DND-41 (cell line): ENCODE measurements around the gene CCDC116.

ENCODE experiments used
- EZH2 ChIP-seq: IDR thresholded peaks from 3 replicates; pipeline ENCODE4 v1.6.1; 2012; ENCODE audit warnings: borderline replicate concordance, low read depth, mild to moderate bottlenecking, moderate library complexity, low read length, inconsistent platforms; ENCODE audit not compliant: severe bottlenecking
- TF ChIP-seq, protein P1 (sequence below): IDR thresholded peaks from 2 replicates; pipeline ENCODE4 v1.5.1; 2012; ENCODE audit warnings: borderline replicate concordance, low read length, moderate library complexity, mild to moderate bottlenecking; ENCODE audit not compliant: poor library complexity, severe bottlenecking; ENCODE audit errors: extremely low read depth

DNA sequence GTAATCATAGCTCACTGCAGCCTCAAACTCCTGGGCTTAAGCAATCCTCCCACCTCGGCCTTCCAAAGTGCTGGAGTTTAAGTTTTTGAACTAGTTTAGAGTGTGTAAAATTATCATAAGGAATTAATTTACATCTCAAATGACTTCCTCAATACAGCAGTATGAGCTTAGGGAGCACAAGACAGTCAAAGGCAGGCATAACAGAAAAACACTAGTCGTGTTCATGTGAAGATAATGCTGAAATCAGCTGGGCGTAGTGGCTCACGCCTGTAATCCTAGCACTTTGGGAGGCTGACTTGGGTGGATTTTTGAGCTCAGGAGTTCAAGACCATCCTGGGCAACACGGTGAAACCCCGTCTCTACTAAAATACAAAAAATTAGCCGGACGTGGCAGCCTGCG lies 28.6 kb upstream of the CCDC116 start:
- TF ChIP-seq, protein P1, sequence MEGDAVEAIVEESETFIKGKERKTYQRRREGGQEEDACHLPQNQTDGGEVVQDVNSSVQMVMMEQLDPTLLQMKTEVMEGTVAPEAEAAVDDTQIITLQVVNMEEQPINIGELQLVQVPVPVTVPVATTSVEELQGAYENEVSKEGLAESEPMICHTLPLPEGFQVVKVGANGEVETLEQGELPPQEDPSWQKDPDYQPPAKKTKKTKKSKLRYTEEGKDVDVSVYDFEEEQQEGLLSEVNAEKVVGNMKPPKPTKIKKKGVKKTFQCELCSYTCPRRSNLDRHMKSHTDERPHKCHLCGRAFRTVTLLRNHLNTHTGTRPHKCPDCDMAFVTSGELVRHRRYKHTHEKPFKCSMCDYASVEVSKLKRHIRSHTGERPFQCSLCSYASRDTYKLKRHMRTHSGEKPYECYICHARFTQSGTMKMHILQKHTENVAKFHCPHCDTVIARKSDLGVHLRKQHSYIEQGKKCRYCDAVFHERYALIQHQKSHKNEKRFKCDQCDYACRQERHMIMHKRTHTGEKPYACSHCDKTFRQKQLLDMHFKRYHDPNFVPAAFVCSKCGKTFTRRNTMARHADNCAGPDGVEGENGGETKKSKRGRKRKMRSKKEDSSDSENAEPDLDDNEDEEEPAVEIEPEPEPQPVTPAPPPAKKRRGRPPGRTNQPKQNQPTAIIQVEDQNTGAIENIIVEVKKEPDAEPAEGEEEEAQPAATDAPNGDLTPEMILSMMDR, result no peak
- no peak for TF ChIP-seq EZH2
